HG02759 (cell line): ENCODE results near the gene ZFC3H1.
A peak's percentile ranks its signal among the peaks of the same experiment; 100 is the strongest.

Experiments
- ATAC-seq: cut with Tn5 transposase; IDR thresholded peaks from one replicate; pipeline ENCODE4 v1.9.1; 2021; ENCODE audit warnings: mild to moderate bottlenecking, moderate library complexity; ENCODE audit not compliant: unreplicated experiment

ZFC3H1 gene

DNA sequence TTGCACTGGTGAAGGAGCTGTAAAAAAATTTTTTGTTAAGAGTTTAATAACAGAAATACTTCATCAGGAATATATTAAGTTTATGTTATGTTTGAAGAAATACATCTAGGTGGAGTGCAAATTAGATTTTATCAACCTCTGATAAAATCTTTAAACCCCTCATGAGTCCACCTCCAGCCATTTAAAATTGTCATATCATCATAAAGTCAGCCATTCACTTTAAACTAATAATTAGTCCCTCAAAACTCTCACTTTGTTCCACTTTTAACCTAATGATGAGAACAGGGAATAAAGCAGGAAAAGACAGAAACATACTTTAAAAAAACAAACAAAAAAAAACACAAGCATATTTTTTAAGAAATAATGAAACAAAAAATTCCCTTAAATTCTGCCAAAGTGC, 25.1 kb downstream of the ZFC3H1 start:
- no peak for ATAC-seq

DNA sequence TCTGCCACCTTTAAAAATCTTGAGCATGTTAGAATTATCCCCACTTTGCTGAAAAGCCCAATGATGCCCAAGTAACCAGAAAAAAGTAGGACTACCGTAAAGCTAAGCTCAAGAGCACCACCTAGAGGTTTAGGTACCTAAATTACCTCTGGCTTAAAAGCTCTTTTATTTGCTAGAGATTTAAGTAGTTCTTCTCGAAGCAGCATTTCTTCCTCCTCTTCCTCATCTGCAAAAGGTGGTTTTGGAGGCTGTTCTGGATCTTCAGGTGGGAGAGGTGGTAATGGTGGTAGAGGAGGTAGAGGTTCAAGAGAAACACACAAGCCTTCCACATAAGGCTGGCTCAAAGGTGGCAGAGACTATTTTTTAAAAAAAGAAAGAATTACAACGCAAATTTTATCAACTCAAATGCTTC, 26.9 kb downstream of the ZFC3H1 start:
- ATAC-seq: peak; percentile 59

DNA sequence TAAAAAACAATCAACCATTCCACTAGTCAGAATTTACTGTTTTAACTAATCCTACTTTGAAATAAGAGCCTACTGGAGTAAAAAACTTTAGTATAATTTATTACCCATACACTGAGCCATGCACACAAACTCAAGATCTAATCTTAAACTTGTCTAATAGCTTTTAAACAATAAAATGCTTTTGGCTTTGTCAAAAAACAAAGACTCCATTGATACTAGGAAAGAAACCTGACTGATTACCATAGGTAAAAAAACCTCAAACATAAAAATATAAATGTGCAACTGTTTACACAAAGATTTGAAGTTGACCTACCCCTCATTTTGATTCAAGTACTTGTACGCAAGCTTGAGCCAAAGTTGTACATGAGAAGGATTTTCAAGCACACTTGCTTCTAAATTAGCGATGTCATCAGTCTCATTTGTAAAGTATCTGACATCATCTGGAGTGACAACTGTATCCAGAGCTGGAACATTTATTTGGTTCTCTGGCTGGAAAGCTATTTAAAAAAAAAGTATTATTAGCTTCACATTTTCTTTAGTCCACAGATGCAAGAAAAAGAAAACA, 36.1 kb downstream of the ZFC3H1 start:
- ATAC-seq: no peak

DNA sequence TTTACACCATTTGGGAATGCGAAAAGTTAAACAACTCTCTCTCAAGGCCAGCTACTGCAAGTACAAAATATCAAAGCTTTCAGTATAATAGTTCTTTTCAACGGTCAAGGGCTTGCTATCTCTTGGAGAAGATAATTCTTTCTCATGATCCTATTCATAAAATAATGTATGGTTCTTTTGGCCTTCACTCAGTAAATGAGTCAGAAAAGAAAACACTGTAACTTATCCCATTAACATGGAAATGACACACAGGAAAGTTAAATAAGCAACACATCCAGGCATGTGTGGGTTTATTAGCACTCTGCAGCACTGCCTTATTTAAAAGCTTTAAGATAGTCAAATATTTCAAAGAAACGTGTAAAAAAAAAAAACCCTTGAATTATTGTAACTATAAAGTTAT, 36.9 kb downstream of the ZFC3H1 start:
- ATAC-seq: no peak

DNA sequence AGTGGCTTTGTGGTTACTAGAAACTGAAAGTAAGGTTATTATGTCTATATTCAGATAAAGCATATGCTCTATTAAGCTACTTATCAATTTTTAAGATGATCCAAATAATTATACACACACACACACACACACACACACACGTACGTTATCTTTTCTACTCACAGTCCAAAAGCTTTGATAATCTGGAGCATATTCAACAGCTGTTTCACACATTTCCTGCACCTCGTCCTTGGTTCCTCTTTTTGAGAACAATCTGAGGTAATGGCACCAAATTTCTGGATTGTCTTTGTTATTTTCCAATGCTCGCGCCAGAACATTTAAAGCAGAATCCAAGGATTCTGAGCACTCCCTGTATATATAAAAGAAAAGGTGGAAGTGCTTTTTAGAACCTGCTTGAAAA, 37.5 kb downstream of the ZFC3H1 start:
- peak; percentile 77 for ATAC-seq

DNA sequence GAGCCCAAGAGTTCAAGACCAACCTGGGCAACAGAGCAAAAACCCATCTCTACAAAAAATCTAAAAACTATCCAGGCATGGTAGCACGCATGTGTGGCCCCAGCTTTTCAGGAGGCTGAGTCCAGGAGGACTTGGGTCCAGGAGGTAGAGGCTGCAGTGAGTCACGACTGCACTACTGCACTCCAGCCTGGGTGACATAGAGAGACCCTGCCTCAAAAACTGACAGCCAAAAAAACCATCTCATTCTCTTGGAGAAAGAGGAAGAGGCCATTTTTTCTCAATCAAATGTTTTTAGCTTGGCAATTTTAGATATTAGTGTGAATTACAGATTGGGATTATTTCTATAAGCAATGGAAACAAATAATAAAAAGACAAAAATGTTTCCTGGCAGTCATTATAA, 38.2 kb downstream of the ZFC3H1 start:
- ATAC-seq: no peak

DNA sequence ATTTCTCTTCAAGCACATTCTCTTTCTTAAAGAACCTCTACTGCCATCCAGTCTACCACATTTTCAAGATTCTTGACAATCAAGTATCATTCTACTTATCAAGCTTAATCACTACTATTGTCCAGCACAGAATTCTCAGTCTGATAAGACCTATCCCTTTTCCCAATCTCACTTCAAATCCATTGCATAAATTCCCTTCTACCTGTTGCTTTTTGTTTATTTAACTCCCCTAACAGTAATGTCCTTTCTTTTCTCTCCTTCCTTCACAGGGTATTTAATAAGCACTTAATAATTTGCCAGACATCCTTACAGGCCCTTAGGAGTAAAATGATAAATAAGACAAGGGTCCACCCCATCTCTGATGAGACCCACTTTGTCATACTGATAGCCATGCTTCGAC, 41.7 kb downstream of the ZFC3H1 start:
- no peak for ATAC-seq

DNA sequence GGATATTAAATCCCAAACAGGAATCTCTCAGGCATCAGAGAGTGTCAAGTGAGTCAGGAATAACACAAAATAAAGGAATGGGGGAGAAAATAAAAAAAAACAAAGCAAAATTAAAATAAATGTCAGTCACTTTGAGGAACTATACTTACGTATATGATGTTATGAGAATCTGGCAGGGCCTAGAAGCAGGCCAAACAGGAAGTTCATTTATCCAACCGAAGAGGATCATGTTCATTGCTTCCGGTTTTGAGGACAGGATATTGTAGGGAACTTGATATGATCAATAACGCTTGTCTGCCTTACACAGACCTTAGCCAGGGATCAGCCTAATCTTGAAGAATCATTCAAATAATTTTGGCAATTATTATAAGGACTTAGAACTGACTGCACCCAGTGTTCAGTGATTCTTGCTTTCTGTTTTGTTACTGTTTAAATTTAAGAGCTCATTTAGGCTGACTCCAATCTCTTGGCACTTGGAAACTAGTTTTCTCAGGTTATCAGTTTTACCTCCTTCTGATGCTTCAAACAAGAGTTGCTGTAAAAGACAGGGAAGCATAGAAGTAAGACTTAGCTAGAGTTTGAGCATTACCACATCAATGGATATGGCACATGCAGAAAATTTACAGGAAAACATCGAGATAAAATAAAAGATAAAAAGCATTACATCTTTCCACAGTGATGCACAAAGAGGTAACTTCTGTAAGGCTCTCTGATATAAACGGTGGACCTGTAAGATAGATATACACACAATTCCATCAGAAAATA, 53.4 kb downstream of the ZFC3H1 start:
- no peak for ATAC-seq

DNA sequence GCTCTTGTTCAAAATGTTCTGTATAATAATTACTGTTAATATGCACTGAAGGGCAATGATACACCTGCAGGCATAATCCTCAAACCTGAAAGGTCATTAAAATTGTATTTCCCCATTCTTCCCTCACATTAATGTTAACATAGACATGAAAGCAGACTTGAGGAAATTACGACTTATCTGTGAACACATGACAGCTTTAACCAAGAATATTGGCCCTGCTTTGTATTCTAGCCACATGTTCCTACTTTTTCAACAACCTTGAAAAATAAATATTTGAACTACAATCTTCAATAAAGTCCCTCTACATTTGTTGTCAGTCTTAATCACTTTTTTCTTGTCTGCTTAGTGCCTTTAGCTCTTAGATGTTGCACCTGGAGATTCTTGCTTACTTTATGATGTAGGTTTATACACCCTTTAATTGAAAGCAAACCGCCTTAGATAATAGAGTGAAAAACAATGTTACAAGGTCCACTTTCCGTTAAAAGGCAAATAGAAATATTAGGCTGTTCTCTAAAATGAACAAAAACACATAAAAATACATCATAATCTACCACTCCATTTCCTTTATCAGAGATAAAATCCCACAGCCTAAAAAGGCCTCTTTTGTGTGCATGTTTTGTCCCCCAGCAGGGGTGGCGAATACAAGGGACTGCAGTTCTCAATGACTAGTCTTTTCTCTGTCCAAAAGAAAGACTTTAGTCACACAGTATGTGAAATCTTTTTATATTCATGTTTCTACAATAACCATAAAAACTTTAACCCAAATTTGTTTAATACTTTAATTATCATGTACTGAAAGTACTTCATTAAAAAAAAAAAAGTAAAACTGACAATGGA, 55.9 kb downstream of the ZFC3H1 start:
- ATAC-seq: no peak

DNA sequence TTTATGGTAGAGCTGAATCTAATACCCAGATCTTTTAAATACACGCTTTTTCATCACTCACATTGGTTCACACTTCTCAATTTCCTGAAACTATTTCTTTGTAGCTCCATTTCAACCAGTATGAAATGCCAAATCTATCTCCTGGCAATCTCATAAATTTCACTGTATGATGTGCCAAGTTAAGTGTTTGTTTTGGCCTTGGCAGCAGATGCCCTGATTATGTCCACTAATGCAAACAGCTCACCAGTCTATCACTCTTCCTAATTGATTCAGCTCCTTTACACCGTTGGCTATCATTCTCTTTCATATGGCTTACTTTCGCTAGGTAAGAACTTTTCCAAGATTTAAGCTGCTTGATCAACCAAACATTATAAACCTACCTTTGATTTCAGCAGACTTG, 58.6 kb downstream of the ZFC3H1 start:
- no peak for ATAC-seq

DNA sequence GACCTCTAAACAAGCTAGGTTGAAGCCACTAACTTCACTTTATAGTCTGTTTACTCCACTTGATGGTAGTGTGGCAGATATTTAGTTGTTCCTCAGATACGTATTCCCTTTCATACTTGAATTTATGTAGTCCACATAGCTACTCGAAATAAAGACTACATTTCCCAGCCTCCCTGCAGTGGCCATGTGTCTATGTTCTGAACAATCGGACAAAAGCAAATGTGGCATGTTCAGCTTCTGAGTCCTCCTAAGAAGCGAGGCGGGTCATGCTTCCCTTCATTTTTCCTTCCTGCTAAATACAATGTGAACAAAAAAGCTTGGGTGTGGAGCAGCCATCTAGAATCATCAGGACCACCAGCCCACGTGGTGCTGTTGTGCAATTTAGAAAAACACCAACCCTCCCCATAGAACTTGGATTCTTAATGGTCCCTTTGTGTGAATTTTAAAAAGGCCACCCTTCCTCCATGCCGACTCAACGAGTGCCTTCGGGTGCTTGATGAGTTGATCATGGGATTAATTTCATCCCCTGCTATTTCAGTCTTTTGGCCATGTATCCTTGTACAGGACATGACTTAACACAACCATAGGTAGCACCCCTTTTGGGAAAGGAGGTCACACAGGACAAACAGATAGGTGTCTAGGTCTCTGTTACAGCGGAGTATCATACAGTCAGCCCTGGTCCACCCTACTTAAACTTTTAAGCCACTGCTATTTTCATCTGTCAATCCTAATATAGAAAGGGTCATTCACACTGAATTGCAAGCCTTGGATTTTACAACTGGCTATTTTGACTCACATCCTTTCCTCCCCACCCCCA, 60.7 kb downstream of the ZFC3H1 start:
- no peak for ATAC-seq

DNA sequence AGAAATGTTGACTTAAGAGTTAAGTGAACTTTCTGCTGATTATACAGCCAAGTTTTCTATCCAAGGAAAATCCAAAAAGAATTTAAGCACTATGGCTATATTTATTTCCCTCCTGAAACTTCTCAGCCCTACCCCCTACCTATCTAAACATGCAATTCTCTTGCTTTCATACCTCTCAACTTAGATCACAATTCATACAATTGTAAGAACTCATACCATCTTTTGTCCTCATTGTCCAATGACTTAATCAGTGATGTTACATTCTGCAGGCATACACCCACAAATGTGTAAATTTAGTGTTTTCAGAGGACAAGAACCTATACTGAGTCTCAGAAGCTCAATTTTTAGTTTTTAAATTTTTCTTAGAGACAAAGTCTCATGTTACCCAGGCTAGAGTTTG, 62.1 kb downstream of the ZFC3H1 start:
- no peak for ATAC-seq

DNA sequence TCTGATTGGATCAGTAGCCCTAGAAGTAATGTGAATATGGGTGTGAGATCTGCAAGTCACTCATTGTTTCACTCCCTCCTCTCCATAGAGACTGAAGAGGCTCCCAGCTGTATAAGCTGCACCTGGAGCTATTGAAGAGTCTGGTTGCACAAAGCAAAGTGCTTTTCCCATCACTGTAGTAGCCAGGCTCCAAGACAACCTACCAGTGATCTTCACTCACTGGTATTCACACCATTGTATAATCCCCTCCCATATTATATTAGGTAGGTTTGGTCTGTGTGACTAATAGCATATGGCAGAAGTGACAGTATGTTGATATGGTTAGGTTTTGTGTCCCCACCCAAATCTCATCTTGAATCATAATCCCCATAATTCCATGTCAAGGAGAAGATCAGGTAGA, 64.4 kb downstream of the ZFC3H1 start:
- no peak for ATAC-seq

DNA sequence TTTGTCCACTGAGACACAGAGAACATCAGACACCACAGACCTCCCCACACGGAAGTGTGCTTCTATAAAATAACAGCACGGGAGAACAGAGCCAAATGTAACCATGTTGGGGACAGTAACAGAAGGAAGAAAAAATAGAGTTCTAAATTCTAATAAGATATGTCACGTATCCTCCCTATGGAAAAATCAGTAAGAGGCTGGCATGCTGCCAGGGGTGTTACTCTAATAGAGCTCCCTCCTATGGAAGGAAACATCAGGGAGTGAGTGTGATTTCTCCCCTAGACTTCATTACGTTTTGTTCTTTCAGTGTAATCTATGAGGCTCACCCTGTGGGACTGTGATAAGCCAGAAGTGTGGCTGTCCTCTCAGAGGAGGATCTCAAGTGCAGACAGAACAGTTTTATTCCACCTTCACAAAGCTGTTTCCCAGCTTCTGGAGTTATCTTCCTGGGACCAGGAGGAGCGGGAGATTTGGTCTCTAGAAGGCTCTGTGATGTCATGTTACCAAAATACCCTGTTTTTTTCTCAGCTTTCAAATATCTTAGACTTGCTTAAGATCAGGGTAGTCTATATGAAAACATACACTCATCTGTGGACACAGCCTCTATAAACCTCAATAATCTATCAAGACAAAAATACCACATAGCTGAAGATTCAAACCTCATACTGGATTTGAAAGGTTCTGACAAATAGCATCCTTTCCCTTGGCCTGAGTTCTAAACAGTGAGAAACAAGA, 69.3 kb downstream of the ZFC3H1 start:
- ATAC-seq: no peak

DNA sequence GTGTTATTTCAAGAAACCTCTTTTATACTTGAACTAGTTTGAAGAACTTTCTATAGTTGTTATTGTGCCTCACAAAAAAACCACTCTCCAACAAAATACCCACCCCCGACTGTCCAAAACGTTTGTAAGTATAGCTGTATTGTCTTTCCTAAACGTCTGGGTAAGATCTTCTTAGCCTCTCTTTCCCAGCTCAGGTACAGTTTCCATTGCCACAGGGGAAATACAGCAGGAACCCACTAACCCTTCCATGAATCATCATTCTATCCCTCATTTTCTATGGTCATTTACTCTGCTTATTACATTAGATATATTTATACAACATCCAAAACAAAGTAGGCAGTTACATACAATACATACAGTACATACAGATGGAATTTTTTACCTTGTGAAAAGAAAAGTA, 70.8 kb downstream of the ZFC3H1 start:
- no peak for ATAC-seq

DNA sequence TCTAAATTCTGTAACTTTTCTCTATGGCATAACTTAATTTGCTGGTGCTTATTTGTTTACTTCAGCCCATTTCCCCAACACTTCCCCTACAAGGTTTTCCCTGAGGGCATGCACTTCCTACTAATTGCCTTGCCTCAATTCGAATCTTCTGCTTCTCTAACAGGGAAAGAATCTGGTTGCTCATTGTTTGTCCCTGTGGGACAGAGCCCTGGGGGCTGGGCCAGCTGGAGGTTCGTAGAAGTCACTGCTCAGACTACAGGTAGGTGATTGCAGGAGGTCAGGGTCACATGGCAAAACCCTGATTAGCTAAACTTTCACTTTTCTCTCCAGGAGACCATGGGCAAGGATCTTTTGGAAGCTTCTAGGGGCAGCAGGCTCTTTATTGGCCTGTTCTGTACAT, 72.0 kb downstream of the ZFC3H1 start:
- no peak for ATAC-seq

DNA sequence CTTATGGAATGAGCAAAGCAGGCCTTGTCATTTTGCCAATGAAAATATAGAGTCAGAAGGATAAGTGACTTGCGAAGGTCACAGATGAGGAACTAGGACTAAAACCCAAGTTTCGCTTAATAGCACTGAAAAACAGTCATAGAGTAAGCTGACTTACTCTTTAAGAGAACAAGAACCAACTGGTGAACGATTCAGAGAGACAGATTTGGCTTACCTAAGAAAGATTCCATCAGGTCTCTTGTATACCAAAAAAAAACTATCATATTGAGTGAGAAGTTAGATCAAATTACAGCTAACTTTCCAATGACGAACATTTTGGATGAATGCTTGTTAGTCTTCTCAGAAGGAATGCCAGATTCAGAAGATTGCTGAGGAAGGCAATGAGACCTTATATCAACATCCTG, 74.2 kb downstream of the ZFC3H1 start:
- ATAC-seq: no peak

DNA sequence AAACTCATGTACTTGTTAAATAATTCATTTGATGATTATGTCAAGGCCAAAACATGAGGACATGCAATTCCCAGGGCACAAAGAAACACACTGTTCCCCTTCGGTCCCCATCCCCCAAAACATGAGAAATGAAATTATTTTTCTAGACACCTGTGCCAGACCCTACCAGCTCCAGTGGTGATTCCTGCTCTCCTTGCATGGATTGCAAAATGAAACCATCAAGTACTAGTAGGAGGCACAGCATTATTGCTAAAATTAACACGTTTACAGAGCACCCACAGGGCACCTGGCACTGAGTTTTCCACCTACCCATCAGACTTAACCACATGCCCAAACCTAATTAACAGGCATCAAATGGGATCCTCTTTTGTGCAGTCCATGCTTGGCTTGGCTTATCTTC, 76.6 kb downstream of the ZFC3H1 start:
- no peak for ATAC-seq

DNA sequence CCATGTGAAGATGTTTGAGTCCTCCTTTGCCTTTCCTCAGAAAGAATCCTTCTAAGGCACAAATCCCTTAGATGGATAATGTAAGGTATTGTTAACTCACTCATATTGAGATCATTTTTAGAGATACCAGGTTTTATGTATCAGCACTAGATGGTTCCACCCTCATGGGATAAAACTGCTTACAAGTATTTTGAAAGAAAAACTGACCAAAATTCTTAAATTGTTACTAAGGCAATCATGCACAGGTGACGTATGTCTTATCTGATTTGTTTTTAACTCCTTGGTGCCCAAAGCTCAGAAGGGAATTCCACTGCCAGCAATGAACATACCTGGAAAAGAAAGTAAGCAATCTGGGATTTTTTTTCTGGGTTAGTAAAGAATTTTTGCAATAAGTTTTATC, 78.4 kb downstream of the ZFC3H1 start:
- ATAC-seq: no peak

DNA sequence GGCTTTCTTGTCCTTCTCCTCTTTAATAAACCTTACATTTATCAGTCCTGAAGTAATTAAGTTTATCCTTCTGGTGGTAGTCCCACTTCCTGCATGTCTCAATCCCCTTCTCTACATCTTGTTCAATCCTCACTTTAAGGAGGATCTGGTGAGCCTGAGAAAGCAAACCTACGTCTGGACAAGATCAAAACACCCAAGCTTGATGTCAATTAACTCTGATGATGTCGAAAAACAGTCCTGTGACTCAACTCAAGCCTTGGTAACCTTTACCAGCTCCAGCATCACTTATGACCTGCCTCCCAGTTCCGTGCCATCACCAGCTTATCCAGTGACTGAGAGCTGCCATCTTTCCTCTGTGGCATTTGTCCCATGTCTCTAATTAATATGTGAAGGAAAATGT, 79.3 kb downstream of the ZFC3H1 start:
- ATAC-seq: no peak

DNA sequence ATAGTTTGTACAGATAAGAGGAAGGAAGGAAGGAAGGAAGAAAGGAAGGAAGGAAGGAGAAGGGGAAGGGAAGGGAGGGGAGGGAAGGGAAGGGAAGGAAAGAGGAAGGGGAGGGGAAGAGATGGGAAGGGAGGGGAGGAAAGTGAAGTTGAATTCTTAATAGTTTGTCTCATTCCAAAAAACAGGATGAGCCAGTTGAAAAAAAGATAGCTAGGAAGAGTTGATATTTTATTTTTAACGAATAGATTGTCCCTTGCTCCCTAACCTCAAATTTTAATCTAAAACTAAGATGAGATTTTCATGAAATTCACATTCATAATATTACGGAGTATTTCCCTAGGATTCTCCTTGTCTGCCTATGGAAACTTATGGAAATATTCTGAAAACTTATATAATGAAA, 80.7 kb downstream of the ZFC3H1 start:
- ATAC-seq: no peak
